ENCODE data around the gene NUDT22. TPM values are rescaled to one million over a fixed set of nuclear protein-coding genes. Genes with fewer than 3 reads are reported as not detected.

Gene NUDT22
- polyA plus RNA-seq, 1 donor from 2014 or later: 47.3 TPM

DNA sequence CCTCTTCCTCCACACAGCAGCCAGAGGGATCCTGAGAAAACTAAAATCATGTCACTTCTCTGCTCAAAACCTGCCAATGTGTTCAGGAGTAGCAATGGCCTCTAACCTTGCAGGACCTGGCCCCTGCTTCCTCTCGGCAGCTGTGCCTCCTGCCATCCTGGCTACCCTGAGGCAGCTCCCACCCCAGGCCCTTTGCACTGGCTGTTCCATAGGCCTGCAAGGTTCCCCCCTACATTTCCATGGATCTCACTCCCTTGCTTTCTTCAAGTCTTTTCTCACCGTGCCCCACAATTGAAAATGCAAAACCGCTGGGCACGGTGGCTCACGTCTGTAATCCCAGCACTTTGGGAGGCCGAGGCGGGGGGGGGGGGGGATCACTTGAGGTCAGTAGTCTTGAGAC, 42.2 kb upstream of the NUDT22 start:
- H3K79me2 ChIP-seq (replicated peaks; ENCODE audit: insufficient read depth, low read length): no peaks in the 10 kb centered on the region
- peaks cover 5% of the 10 kb centered on the region for H4K20me1 ChIP-seq (ENCODE audit: insufficient read depth)
- H3K9me2 ChIP-seq (ENCODE audit: insufficient read depth, low read length): no peaks in the 10 kb centered on the region
- peaks cover 6% of the 10 kb centered on the region for H3F3A ChIP-seq (ENCODE audit: insufficient read depth, low read length, poor library complexity, severe bottlenecking)
- no peak overlapping the region for H3K9ac ChIP-seq (ENCODE audit: low read length)
- no peaks in the 10 kb centered on the region for H3K27me3 ChIP-seq (ENCODE audit: insufficient read depth, low read depth, low read length)
- H3K36me3 ChIP-seq (ENCODE audit: insufficient read depth, low read length): no peaks in the 10 kb centered on the region
- no peak overlapping the region for H3K4me2 ChIP-seq (ENCODE audit: low read length)
- TF ChIP-seq EZH2 (IDR thresholded peaks at IDR 0.05; ENCODE audit: borderline replicate concordance, insufficient read depth, low read length, poor library complexity, severe bottlenecking): no peak
- TF ChIP-seq MXI1 (conservative IDR thresholded peaks at IDR 0.05; ENCODE audit: poor library complexity, severe bottlenecking): no peak
- TF ChIP-seq, protein P1, sequence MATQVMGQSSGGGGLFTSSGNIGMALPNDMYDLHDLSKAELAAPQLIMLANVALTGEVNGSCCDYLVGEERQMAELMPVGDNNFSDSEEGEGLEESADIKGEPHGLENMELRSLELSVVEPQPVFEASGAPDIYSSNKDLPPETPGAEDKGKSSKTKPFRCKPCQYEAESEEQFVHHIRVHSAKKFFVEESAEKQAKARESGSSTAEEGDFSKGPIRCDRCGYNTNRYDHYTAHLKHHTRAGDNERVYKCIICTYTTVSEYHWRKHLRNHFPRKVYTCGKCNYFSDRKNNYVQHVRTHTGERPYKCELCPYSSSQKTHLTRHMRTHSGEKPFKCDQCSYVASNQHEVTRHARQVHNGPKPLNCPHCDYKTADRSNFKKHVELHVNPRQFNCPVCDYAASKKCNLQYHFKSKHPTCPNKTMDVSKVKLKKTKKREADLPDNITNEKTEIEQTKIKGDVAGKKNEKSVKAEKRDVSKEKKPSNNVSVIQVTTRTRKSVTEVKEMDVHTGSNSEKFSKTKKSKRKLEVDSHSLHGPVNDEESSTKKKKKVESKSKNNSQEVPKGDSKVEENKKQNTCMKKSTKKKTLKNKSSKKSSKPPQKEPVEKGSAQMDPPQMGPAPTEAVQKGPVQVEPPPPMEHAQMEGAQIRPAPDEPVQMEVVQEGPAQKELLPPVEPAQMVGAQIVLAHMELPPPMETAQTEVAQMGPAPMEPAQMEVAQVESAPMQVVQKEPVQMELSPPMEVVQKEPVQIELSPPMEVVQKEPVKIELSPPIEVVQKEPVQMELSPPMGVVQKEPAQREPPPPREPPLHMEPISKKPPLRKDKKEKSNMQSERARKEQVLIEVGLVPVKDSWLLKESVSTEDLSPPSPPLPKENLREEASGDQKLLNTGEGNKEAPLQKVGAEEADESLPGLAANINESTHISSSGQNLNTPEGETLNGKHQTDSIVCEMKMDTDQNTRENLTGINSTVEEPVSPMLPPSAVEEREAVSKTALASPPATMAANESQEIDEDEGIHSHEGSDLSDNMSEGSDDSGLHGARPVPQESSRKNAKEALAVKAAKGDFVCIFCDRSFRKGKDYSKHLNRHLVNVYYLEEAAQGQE (IDR thresholded peaks at IDR 0.05; ENCODE audit: borderline replicate concordance): no peak
- TF ChIP-seq RAD21 (conservative IDR thresholded peaks at IDR 0.05): no peak
- no peak for TF ChIP-seq POLR2AphosphoS5 (IDR thresholded peaks at IDR 0.05)
- TF ChIP-seq EP300 (conservative IDR thresholded peaks at IDR 0.05; ENCODE audit: poor library complexity, severe bottlenecking): no peak
- TF ChIP-seq TAF1 (IDR thresholded peaks at IDR 0.05; ENCODE audit: low read depth): no peak
- TF ChIP-seq, protein P2, sequence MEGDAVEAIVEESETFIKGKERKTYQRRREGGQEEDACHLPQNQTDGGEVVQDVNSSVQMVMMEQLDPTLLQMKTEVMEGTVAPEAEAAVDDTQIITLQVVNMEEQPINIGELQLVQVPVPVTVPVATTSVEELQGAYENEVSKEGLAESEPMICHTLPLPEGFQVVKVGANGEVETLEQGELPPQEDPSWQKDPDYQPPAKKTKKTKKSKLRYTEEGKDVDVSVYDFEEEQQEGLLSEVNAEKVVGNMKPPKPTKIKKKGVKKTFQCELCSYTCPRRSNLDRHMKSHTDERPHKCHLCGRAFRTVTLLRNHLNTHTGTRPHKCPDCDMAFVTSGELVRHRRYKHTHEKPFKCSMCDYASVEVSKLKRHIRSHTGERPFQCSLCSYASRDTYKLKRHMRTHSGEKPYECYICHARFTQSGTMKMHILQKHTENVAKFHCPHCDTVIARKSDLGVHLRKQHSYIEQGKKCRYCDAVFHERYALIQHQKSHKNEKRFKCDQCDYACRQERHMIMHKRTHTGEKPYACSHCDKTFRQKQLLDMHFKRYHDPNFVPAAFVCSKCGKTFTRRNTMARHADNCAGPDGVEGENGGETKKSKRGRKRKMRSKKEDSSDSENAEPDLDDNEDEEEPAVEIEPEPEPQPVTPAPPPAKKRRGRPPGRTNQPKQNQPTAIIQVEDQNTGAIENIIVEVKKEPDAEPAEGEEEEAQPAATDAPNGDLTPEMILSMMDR (IDR thresholded peaks at IDR 0.05; ENCODE audit: poor library complexity, severe bottlenecking): no peak
- TF ChIP-seq SMC3 (conservative IDR thresholded peaks at IDR 0.05; ENCODE audit: poor library complexity): no peak
- no peaks in the 10 kb centered on the region for H3K9me3 ChIP-seq (ENCODE audit: low read length)
- H2AFZ ChIP-seq (ENCODE audit: low read depth, low read length): no peak overlapping the region
- peak overlapping the region; percentile 90 for H3K4me3 ChIP-seq (ENCODE audit: low read length)
- peak overlapping the region; percentile 89 for H3K27ac ChIP-seq (ENCODE audit: low read length)

DNA sequence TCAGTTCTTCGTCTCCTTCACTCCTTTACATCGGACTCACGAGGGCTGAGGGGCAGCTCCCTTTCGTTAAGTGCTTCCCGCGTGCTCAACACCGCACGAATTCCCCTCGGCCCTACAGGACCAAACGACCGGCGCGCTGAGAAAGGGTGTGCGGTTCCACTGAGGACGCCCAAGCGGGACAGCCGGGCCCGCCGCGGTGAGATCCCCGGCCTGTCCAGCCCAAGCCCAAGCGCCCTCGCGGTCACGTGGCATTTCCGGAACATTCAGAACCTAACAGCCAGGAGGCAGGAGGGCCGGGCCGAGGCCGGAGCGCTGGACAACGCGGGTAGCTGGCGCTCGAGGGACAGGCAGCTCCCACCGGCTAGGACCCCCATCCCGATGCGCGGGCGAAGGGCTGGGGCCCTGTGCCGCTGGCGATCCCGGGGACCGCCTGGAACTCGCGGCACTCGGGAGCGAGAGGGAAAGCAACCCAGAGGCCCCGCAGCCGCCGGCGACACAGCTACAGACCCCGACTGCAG, 40.8 kb upstream of the NUDT22 start:
- Histone ChIP-seq H3K36me3 (ENCODE audit: insufficient read depth, low read length) (no peaks in the 10 kb centered on the region), H2AFZ (ENCODE audit: low read depth, low read length) (peak overlapping the region; percentile 51), H3K9me2 (ENCODE audit: insufficient read depth, low read length) (no peaks in the 10 kb centered on the region), H3K27me3 (ENCODE audit: insufficient read depth, low read depth, low read length) (no peaks in the 10 kb centered on the region), H3K9me3 (ENCODE audit: low read length) (no peaks in the 10 kb centered on the region), H3K79me2 (replicated peaks; ENCODE audit: insufficient read depth, low read length) (peaks cover under 1% of the 10 kb centered on the region), H3K9ac (ENCODE audit: low read length) (peak overlapping the region; percentile 89), H3K4me3 (ENCODE audit: low read length) (peak overlapping the region; percentile 90), H3F3A (ENCODE audit: insufficient read depth, low read length, poor library complexity, severe bottlenecking) (peaks cover 6% of the 10 kb centered on the region), H4K20me1 (ENCODE audit: insufficient read depth) (peaks cover 5% of the 10 kb centered on the region), H3K27ac (ENCODE audit: low read length) (peak overlapping the region; percentile 89), H3K4me2 (ENCODE audit: low read length) (peak overlapping the region; percentile 67)
- TF ChIP-seq MXI1 (conservative IDR thresholded peaks at IDR 0.05; ENCODE audit: poor library complexity, severe bottlenecking) (peak; percentile 90), POLR2AphosphoS5 (IDR thresholded peaks at IDR 0.05) (peak; percentile 98), RAD21 (conservative IDR thresholded peaks at IDR 0.05) (peak; percentile 42), EZH2 (IDR thresholded peaks at IDR 0.05; ENCODE audit: borderline replicate concordance, insufficient read depth, low read length, poor library complexity, severe bottlenecking) (no peak), SMC3 (conservative IDR thresholded peaks at IDR 0.05; ENCODE audit: poor library complexity) (peak; percentile 62), EP300 (conservative IDR thresholded peaks at IDR 0.05; ENCODE audit: poor library complexity, severe bottlenecking) (peak; percentile 36), TAF1 (IDR thresholded peaks at IDR 0.05; ENCODE audit: low read depth) (peak; percentile 99)
- TF ChIP-seq, protein P1 (IDR thresholded peaks at IDR 0.05; ENCODE audit: borderline replicate concordance): peak; percentile 98
- TF ChIP-seq, protein P2 (IDR thresholded peaks at IDR 0.05; ENCODE audit: poor library complexity, severe bottlenecking): no peak

Measured in neural cell (in vitro differentiated cells).